Endodermal cell (in vitro differentiated cells): ENCODE measurements around the gene MTMR2. TPM values are rescaled to one million over a fixed set of nuclear protein-coding genes. Genes with fewer than 3 reads are reported as not detected.

Experiments
- DNase-seq: peaks from one replicate; pipeline ENCODE4 v3.0.0-alpha.2; 2017
- H3K27ac ChIP-seq: 2 replicates; pipeline ENCODE4 v1.5.1; 2013; ENCODE audit warnings: mild to moderate bottlenecking, low read depth, low read length, moderate library complexity
- H3K27me3 ChIP-seq: 2 replicates; pipeline ENCODE4 v1.6.1; 2013; ENCODE audit warnings: mild to moderate bottlenecking, low read length, moderate library complexity; ENCODE audit not compliant: insufficient read depth, control insufficient read depth, poor library complexity, severe bottlenecking
- H3K36me3 ChIP-seq: 2 replicates; pipeline ENCODE4 v1.7.0; 2013; ENCODE audit warnings: mild to moderate bottlenecking, low read length, moderate library complexity; ENCODE audit not compliant: control insufficient read depth, insufficient read depth
- H3K4me1 ChIP-seq: one replicate; pipeline ENCODE4 v1.7.0; 2013; ENCODE audit warnings: low read length; ENCODE audit not compliant: control insufficient read depth, insufficient read depth
- H3K4me3 ChIP-seq: 2 replicates; pipeline ENCODE4 v1.5.1; 2013; ENCODE audit warnings: mild to moderate bottlenecking, low read length, moderate library complexity
- H3K9ac ChIP-seq: 2 replicates; pipeline ENCODE4 v1.6.1; 2013; ENCODE audit warnings: mild to moderate bottlenecking, low read length, moderate library complexity; ENCODE audit not compliant: poor library complexity, severe bottlenecking; ENCODE audit errors: extremely low read depth
- H3K9me3 ChIP-seq: 2 replicates; pipeline ENCODE4 v1.6.1; 2013; ENCODE audit warnings: mild to moderate bottlenecking, low read length, moderate library complexity; ENCODE audit not compliant: control insufficient read depth
- H3K27ac Mint-ChIP-seq: 2 replicates; pipeline ENCODE4 v1.8.0; 2020; ENCODE audit warnings: mixed read lengths
- H3K27me3 Mint-ChIP-seq: 2 replicates; pipeline ENCODE4 v1.8.0; 2021; ENCODE audit warnings: mild to moderate bottlenecking, mixed read lengths; ENCODE audit not compliant: insufficient read depth
- H3K36me3 Mint-ChIP-seq: 2 replicates; pipeline ENCODE4 v1.8.0; 2020; ENCODE audit warnings: low read depth, mixed read lengths
- H3K4me1 Mint-ChIP-seq: 2 replicates; pipeline ENCODE4 v1.8.0; 2020; ENCODE audit warnings: mixed read lengths
- H3K4me3 Mint-ChIP-seq: 2 replicates; pipeline ENCODE4 v1.8.0; 2020; ENCODE audit warnings: mild to moderate bottlenecking, moderate library complexity, mixed read lengths
- H3K9me3 Mint-ChIP-seq: 2 replicates; pipeline ENCODE4 v1.8.0; 2020; ENCODE audit warnings: mild to moderate bottlenecking, mixed read lengths
- CTCF ChIP-seq: fragments of 200-600 bp; sonication (generic); conservative IDR thresholded peaks from 2 replicates; pipeline ENCODE4 v1.5.0; 2021; ENCODE audit warnings: antibody characterized with exemption, mild to moderate bottlenecking
- WGBS, 2 experiments: methylation state at CpG; one replicate each; pipeline versions ENCODE4 v1.1.5 to v1.1.7; 2013; ENCODE audit warnings: missing lambda C conversion rate in 2 of 2, mixed read lengths in 1 of 2; ENCODE audit not compliant: insufficient coverage in 1 of 2, insufficient read length in 1 of 2; 5-methylcytosine and 5-hydroxymethylcytosine counted together
- total RNA-seq, 2 donors: library from RNA; stranded (reverse); fragmentation: NEBNext Ultra II Directional in 1 of 2; extraction: Animal tissue kit (Norgen Biotek cat#: 25700) in 1 of 2; gene quantifications; 2 replicates in 1 of 2; 3 replicates in 1 of 2; pipeline ENCODE4 v1.2.1, GENCODE V29; 2021

The MTMR2 gene
- total RNA-seq, 2 donors from 2014 or later, result 56.9 to 65.8 TPM

- H3K4me3 ChIP-seq, result no peak overlapping the region
- H3K4me1 ChIP-seq, result no peaks in the 10 kb centered on the region
- no CpG with 5 or more reads among the region's 2 CpGs for WGBS, 2 experiments
- H3K27me3 ChIP-seq, result no peaks in the 10 kb centered on the region
- peaks cover 82% of the 10 kb centered on the region for H3K36me3 ChIP-seq
- no peaks in the 10 kb centered on the region for H3K4me1 Mint-ChIP-seq
- H3K4me3 Mint-ChIP-seq, result no peak overlapping the region
- no peak overlapping the region for H3K27ac Mint-ChIP-seq
- no peaks in the 10 kb centered on the region for H3K27me3 Mint-ChIP-seq
- no peak for TF ChIP-seq CTCF
- peaks cover 33% of the 10 kb centered on the region for H3K9me3 ChIP-seq
- H3K36me3 Mint-ChIP-seq, result peaks cover 79% of the 10 kb centered on the region
- H3K27ac ChIP-seq, result no peak overlapping the region
- peaks cover 34% of the 10 kb centered on the region for H3K9me3 Mint-ChIP-seq
- DNase-seq, result no peak
- no peak overlapping the region for H3K9ac ChIP-seq
These were observed 119.9 kb downstream of the MTMR2 start for GRCh38 chr11:95803973-95804372.

- no peak overlapping the region for H3K4me3 ChIP-seq
- no peak for TF ChIP-seq CTCF
- Mint-ChIP-seq H3K36me3 (peaks cover 68% of the 10 kb centered on the region), H3K4me3 (no peak overlapping the region), H3K27ac (no peak overlapping the region), H3K9me3 (peaks cover 24% of the 10 kb centered on the region), H3K27me3 (no peaks in the 10 kb centered on the region), H3K4me1 (no peaks in the 10 kb centered on the region)
- no peak for DNase-seq
- H3K4me1 ChIP-seq, result no peaks in the 10 kb centered on the region
- H3K27me3 ChIP-seq, result no peaks in the 10 kb centered on the region
- no peak overlapping the region for H3K27ac ChIP-seq
- H3K36me3 ChIP-seq, result peaks cover 85% of the 10 kb centered on the region
- 91 to 94% methylated on average over 1 of the region's 1 CpG for WGBS, 2 experiments
- peaks cover 33% of the 10 kb centered on the region for H3K9me3 ChIP-seq
- no peak overlapping the region for H3K9ac ChIP-seq
These were observed 121.1 kb downstream of the MTMR2 start for GRCh38 chr11:95802806-95803205.

GRCh38 chr11:95800438-95800837 lies 123.5 kb downstream of the MTMR2 start:
- no peaks in the 10 kb centered on the region for H3K27me3 ChIP-seq
- no peaks in the 10 kb centered on the region for H3K4me1 Mint-ChIP-seq
- peaks cover 3% of the 10 kb centered on the region for H3K9me3 Mint-ChIP-seq
- H3K27me3 Mint-ChIP-seq, result no peaks in the 10 kb centered on the region
- no peak for TF ChIP-seq CTCF
- DNase-seq, result no peak
- H3K27ac ChIP-seq, result no peak overlapping the region
- no peak overlapping the region for H3K4me3 Mint-ChIP-seq
- H3K9me3 ChIP-seq, result peaks cover 12% of the 10 kb centered on the region
- no peaks in the 10 kb centered on the region for H3K4me1 ChIP-seq
- H3K36me3 ChIP-seq, result peaks cover 68% of the 10 kb centered on the region
- no peak overlapping the region for H3K9ac ChIP-seq
- H3K27ac Mint-ChIP-seq, result no peak overlapping the region
- H3K36me3 Mint-ChIP-seq, result peaks cover 46% of the 10 kb centered on the region
- 90 to 95% methylated on average over 4 to 10 of the region's 12 CpGs for WGBS, 2 experiments
- H3K4me3 ChIP-seq, result no peak overlapping the region
